HepG2 (cell line): ENCODE measurements around the gene OPRL1. TPM values are rescaled to one million over a fixed set of nuclear protein-coding genes. Genes with fewer than 3 reads are reported as not detected.

Source experiments
- CEBPG ChIP-seq: IDR thresholded peaks from 2 replicates; pipeline ENCODE4 v1.6.1; 2016
- FOXM1 ChIP-seq: sonication (generic); formaldehyde crosslinking; IDR thresholded peaks from 2 replicates; pipeline ENCODE4 v1.5.0; 2020; ENCODE audit warnings: missing genetic modification reagents
- FOXP1 ChIP-seq, 2 experiments: fragments of 450-650 bp in 1 of 2; IDR thresholded peaks; 2 replicates each; pipeline ENCODE4 v1.6.1; 2017 to 2018; ENCODE audit warnings: antibody characterized with exemption in 1 of 2
- GLMP ChIP-seq: sonication (generic); formaldehyde crosslinking; IDR thresholded peaks from 2 replicates; pipeline ENCODE4 v1.9.0; 2021; ENCODE audit warnings: missing genetic modification reagents, mild to moderate bottlenecking, borderline replicate concordance
- GTF3A ChIP-seq: sonication (generic); formaldehyde crosslinking; conservative IDR thresholded peaks from 2 replicates; pipeline ENCODE4 v1.4.0; 2020; ENCODE audit warnings: mild to moderate bottlenecking, missing genetic modification reagents
- HNF1B ChIP-seq: sonication (generic); formaldehyde crosslinking; IDR thresholded peaks from 2 replicates; pipeline ENCODE4 v1.5.1; 2020; ENCODE audit warnings: mild to moderate bottlenecking, moderate library complexity, missing genetic modification reagents
- HOXD1 ChIP-seq: sonication (generic); formaldehyde crosslinking; IDR thresholded peaks from 2 replicates; pipeline ENCODE4 v1.5.0; 2020; ENCODE audit warnings: missing genetic modification reagents
- IKZF4 ChIP-seq: sonication (generic); formaldehyde crosslinking; IDR thresholded peaks from 2 replicates; pipeline ENCODE4 v1.5.1; 2020; ENCODE audit warnings: borderline replicate concordance, mild to moderate bottlenecking, low read depth, missing genetic modification reagents; ENCODE audit errors: not compliant biosample characterization
- IRF2 ChIP-seq: IDR thresholded peaks from 2 replicates; pipeline ENCODE4 v1.6.1; 2018; ENCODE audit warnings: missing genetic modification reagents, missing compliant biosample characterization
- MEIS2 ChIP-seq: sonication (generic); formaldehyde crosslinking; IDR thresholded peaks from 2 replicates; pipeline ENCODE4 v1.9.0; 2021; ENCODE audit warnings: mild to moderate bottlenecking, missing genetic modification reagents
- NONO ChIP-seq, 2 experiments: fragments of 450-650 bp in 1 of 2; sonication (generic) in 1 of 2; formaldehyde crosslinking in 1 of 2; IDR thresholded peaks in 1 of 2; conservative IDR thresholded peaks in 1 of 2; 2 replicates each; pipeline versions ENCODE4 v1.6.1 to v1.8.0; 2017 to 2022; ENCODE audit warnings: mild to moderate bottlenecking in 1 of 2, missing genetic modification reagents in 1 of 2, moderate library complexity in 1 of 2
- PAX8 ChIP-seq: sonication (generic); formaldehyde crosslinking; IDR thresholded peaks from 2 replicates; pipeline ENCODE4 v1.8.0; 2022; ENCODE audit warnings: mild to moderate bottlenecking, missing genetic modification reagents, borderline replicate concordance
- SAFB2 ChIP-seq: sonication (generic); formaldehyde crosslinking; IDR thresholded peaks from 2 replicates; pipeline ENCODE4 v1.5.1; 2020; ENCODE audit warnings: missing genetic modification reagents, low read depth, mild to moderate bottlenecking, borderline replicate concordance
- SIX4 ChIP-seq: sonication (generic); formaldehyde crosslinking; IDR thresholded peaks from 2 replicates; pipeline ENCODE4 v1.4.0; 2020; ENCODE audit warnings: missing genetic modification reagents
- SRSF4 ChIP-seq: fragments of 200-400 bp; formaldehyde crosslinking; IDR thresholded peaks from one replicate; pipeline ENCODE4 v1.6.1; 2018; ENCODE audit warnings: mild to moderate bottlenecking, low read depth, low read length, moderate library complexity; ENCODE audit not compliant: poor library complexity, severe bottlenecking
- STAT5B ChIP-seq: sonication (generic); formaldehyde crosslinking; IDR thresholded peaks from 2 replicates; pipeline ENCODE4 v1.4.0; 2020; ENCODE audit warnings: missing genetic modification reagents
- THYN1 ChIP-seq: sonication (generic); formaldehyde crosslinking; IDR thresholded peaks from 2 replicates; pipeline ENCODE4 v1.8.1; 2023; ENCODE audit warnings: low read depth, mild to moderate bottlenecking, moderate library complexity, missing genetic modification reagents, borderline replicate concordance
- ZBTB20 ChIP-seq: sonication (generic); formaldehyde crosslinking; IDR thresholded peaks from 2 replicates; pipeline ENCODE4 v1.8.1; 2023; ENCODE audit warnings: missing genetic modification reagents, low read depth, mild to moderate bottlenecking, borderline replicate concordance
- ZBTB7A ChIP-seq: sonication (generic); formaldehyde crosslinking; IDR thresholded peaks from 2 replicates; pipeline ENCODE4 v1.8.0; 2022; ENCODE audit warnings: mild to moderate bottlenecking, missing genetic modification reagents
- ZNF275 ChIP-seq: sonication (generic); formaldehyde crosslinking; IDR thresholded peaks from 2 replicates; pipeline ENCODE4 v1.8.0; 2022; ENCODE audit warnings: missing genetic modification reagents, mild to moderate bottlenecking, inconsistent platforms, borderline replicate concordance
- ZNF629 ChIP-seq: sonication (generic); formaldehyde crosslinking; conservative IDR thresholded peaks from 2 replicates; pipeline ENCODE4 v1.5.0; 2020; ENCODE audit warnings: missing genetic modification reagents
- ZNF7 ChIP-seq: IDR thresholded peaks from 2 replicates; pipeline ENCODE4 v1.6.1; 2016; ENCODE audit warnings: missing biosample characterization, missing genetic modification reagents
- ZSCAN25 ChIP-seq: sonication (generic); formaldehyde crosslinking; IDR thresholded peaks from 2 replicates; pipeline ENCODE4 v1.8.0; 2022; ENCODE audit warnings: mild to moderate bottlenecking, missing genetic modification reagents
- polyA plus RNA-seq, 8 experiments: library from polyadenylated mRNA; depleted of rRNA in 3 of 8; stranded (reverse) in 7 of 8; unstranded in 1 of 8; fragments of >200 nt; fragmentation: Illumina TruSeq in 4 of 8; extraction: Trizol in 4 of 8; gene quantifications; 2 replicates each; pipeline versions ENCODE4 v1.2.1 to v1.2.3, GENCODE V29; 2011 to 2016; ENCODE audit warnings: low read depth in 4 of 8, missing spikeins in 1 of 8, mixed read lengths in 1 of 8; ENCODE audit not compliant: insufficient read depth in 1 of 8
- total RNA-seq, 5 experiments: library from RNA; depleted of rRNA; stranded (reverse); fragments of >200 nt; fragmentation: Illumina TruSeq; extraction: Trizol; gene quantifications; 2 replicates each; pipeline ENCODE4 v1.2.3, GENCODE V29; 2016; ENCODE audit warnings: low read depth in 1 of 5
- TF ChIP-seq, protein P1 (sequence below): sonication (generic); formaldehyde crosslinking; IDR thresholded peaks from 2 replicates; pipeline ENCODE4 v1.9.0; 2021; ENCODE audit warnings: missing genetic modification reagents, borderline replicate concordance

The OPRL1 gene
- total and polyA plus RNA-seq, 2 of the 13 experiments (the other 11 are each of a cell fraction or from before 2014, with no cell fraction given): 0.35 to 0.71 TPM

- TF ChIP-seq ZBTB20 (no peak), FOXP1 (IDR thresholded peaks at IDR 0.05) (no peak), FOXP1 (CRISPR knock-in tag; IDR thresholded peaks at IDR 0.05) (no peak), HNF1B (CRISPR knock-in tag) (peak; percentile 44; the same call in 1 of the 2 replicates), STAT5B (no peak), MEIS2 (CRISPR knock-in tag) (0 out of 2 replicates have a peak, but pooled peaks have one; percentile 8), GTF3A (CRISPR knock-in tag) (no peak), SRSF4 (no peak), ZBTB7A (CRISPR knock-in tag) (no peak; the same call in 1 of the 2 replicates), ZSCAN25 (CRISPR knock-in tag) (no peak), ZNF7 (CRISPR knock-in tag) (no peak), HOXD1 (no peak), FOXM1 (no peak), THYN1 (CRISPR knock-in tag) (no peak), PAX8 (CRISPR knock-in tag) (no peak; the same call in 1 of the 2 replicates), NONO (IDR thresholded peaks at IDR 0.05) (no peak), NONO (CRISPR knock-in tag; conservative IDR thresholded peaks at IDR 0.05) (no peak; the same call in 1 of the 2 replicates), SAFB2 (CRISPR knock-in tag) (no peak; the same call in 1 of the 2 replicates), ZNF275 (CRISPR knock-in tag) (no peak), SIX4 (CRISPR knock-in tag) (no peak), GLMP (CRISPR knock-in tag) (no peak), CEBPG (CRISPR knock-in tag) (no peak), IRF2 (CRISPR knock-in tag) (no peak), ZNF629 (no peak), IKZF4 (CRISPR knock-in tag) (no peak)
- TF ChIP-seq, protein P1, sequence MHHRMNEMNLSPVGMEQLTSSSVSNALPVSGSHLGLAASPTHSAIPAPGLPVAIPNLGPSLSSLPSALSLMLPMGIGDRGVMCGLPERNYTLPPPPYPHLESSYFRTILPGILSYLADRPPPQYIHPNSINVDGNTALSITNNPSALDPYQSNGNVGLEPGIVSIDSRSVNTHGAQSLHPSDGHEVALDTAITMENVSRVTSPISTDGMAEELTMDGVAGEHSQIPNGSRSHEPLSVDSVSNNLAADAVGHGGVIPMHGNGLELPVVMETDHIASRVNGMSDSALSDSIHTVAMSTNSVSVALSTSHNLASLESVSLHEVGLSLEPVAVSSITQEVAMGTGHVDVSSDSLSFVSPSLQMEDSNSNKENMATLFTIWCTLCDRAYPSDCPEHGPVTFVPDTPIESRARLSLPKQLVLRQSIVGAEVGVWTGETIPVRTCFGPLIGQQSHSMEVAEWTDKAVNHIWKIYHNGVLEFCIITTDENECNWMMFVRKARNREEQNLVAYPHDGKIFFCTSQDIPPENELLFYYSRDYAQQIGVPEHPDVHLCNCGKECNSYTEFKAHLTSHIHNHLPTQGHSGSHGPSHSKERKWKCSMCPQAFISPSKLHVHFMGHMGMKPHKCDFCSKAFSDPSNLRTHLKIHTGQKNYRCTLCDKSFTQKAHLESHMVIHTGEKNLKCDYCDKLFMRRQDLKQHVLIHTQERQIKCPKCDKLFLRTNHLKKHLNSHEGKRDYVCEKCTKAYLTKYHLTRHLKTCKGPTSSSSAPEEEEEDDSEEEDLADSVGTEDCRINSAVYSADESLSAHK: no peak
Observed at GRCh38 chr20:64083378-64083803, 3.5 kb downstream of the OPRL1 start (continued).
